Jurkat, Clone E6-1 (cell line): ENCODE data around the gene SMC5.
"Not testable (repeated sequence)": the region's sequence is repeated elsewhere in the genome, so short reads cannot be mapped to it uniquely, and the experiment has no call there.

Experiments
- DNase-seq: peaks from one replicate; pipeline ENCODE4 v3.0.0-alpha.2; 2011; ENCODE audit warnings: low read depth, low spot score
- H3K4me3 ChIP-seq: 2 replicates; pipeline ENCODE4 v1.5.1; 2011; ENCODE audit warnings: mild to moderate bottlenecking, low read length, control low read depth, moderate library complexity

SMC5 gene

DNA sequence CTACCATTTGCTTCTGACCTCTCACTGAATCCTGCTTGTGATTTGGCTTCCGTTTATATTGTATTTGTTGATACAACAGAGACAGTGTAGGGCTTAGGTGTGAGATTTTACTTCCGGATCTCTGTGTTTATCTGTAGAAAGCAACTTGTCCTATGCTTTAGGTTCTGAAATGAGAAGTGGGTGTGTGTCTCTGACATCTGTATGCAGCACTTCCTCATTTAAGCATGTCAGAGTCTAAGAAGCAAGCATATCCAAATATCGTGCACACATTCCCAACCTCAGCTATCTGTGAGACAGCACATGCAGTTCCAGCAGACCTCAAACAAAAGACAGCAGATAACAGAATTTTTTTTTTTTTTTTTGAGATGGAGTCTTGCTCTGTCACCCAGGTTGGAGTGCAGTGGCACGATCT lies 139.4 kb downstream of the SMC5 start:
- H3K4me3 ChIP-seq, result no peak overlapping the region
- DNase-seq, result no peak

GRCh38 chr9:70399141-70399540 lies 140.4 kb downstream of the SMC5 start:
- no peak overlapping the region for H3K4me3 ChIP-seq
- no peak for DNase-seq

GRCh38 chr9:70400107-70400892 lies 141.5 kb downstream of the SMC5 start:
- no peak overlapping the region for H3K4me3 ChIP-seq
- DNase-seq, result no peak

DNA sequence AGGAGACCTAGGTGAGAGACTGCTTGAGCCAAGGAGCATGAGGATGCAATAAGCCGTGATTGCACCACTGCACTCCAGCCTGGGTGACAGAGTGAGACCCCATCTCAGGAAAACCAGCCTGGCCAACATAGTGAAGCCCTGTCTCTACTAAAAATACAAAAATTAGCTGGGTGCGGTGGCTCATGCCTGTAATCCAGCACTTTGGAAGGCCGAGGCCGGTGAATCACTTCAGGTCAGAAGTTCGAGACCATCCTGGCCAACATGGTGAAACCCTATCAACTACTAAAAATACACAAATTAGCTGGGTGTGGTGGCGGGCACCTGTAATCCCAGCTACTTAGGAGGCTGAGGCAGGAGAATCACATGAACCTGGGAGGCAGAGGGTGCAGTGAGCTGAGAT lies 142.5 kb downstream of the SMC5 start:
- not testable (repeated sequence) for DNase-seq, H3K4me3 ChIP-seq

GRCh38 chr9:70402213-70402612 lies 143.4 kb downstream of the SMC5 start:
- DNase-seq, result no peak

GRCh38 chr9:70403166-70403565 lies 144.4 kb downstream of the SMC5 start:
- no peak for DNase-seq
- H3K4me3 ChIP-seq, result no peak overlapping the region

More at GRCh38 chr9:70402213-70402612, 143.4 kb downstream of the SMC5 start:
- no peak overlapping the region for H3K4me3 ChIP-seq

DNA sequence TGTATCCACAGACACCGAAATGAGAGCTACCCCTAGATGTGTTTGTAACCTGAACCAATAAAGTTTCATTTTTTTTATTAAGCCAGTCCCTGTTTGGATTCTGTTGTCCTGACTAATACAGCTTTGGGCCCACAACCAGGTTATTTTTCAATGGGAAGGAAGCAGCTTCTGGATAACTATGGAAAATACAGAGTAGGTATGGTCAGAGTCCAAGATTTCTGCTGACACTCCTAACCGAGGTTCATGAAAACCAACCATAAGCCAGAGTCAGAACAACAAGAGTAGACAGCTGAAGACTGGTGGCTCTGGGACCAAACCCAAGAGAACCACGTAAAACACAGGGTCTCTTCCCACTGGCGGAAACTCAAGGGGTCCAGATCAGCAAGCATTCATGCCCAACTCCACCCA lies 144.8 kb downstream of the SMC5 start:
- no peak overlapping the region for H3K4me3 ChIP-seq
- no peak for DNase-seq

DNA sequence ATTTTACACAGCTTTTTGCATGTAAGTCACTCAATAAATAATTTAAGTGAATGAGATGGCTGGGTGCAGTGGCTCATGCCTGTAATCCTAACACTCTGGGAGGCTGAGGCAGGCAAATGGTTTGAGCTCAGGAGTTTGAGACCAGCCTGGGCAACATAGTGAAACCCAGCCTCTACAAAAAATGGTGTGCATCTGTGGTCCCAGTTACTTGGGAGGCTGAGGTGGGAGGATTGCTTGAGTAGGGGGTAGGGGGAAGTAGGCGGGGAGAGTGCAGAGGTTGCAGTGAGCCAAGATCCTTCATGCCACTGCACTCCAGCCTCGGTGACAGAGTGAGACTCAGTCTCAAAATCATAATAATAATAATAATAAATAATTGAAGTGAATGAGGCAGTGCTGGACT lies 145.5 kb downstream of the SMC5 start:
- no peak overlapping the region for H3K4me3 ChIP-seq
- no peak for DNase-seq
